IPS DF 4.7 (cell line): ENCODE results near the gene RDM1.
"Not testable (repeated sequence)": the region's sequence is repeated elsewhere in the genome, so short reads cannot be mapped to it uniquely, and the experiment has no call there.

Experiments
- DNase-seq: peaks from one replicate; pipeline ENCODE4 v3.0.0-alpha.2; 2013; ENCODE audit warnings: low spot score; ENCODE audit errors: extremely low read depth

Gene RDM1, protein sequence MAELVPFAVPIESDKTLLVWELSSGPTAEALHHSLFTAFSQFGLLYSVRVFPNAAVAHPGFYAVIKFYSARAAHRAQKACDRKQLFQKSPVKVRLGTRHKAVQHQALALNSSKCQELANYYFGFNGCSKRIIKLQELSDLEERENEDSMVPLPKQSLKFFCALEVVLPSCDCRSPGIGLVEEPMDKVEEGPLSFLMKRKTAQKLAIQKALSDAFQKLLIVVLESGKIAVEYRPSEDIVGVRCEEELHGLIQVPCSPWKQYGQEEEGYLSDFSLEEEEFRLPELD

DNA sequence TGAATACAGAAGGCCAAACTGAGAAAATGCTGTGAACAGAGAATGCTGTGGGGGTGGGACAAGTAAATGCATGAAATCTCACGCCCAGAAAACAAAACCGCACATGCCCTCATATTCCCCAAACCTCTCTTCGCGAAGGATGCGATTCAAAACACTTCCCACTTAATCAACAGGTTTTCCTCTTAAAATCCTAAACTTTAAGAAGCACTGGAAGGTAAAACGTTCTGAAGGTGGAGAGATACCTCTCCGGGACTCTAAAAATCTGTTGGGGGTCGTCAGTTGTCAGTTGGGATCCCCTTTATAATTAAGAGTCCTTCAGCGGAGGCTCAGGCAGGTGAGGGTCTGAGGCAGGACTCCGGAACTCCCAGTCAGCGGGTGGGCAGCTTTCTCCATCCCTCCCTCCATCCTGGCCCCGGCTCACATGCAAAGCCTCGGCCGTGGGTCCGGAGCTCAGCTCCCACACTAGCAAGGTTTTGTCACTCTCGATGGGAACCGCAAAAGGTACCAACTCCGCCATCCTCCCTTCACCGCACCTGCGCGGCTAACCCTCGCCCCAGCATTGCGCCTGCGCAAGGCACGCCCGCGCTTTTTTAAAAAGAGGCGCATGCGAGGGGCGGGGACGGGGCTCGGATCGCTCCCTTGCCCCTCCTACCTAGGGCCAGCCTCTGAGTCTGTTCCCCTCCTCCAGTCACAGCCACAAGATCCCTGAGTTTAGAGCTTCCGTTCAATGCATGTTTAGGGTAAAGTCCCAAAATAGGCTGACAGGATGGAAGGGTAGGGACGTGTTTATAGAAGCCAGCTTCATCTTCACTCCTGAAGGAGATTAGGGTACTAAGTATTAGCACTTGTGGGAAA lies at the start of gene RDM1:
TSS of gene RDM1 (minus strand) at position 563 of the 855 bp plus-strand sequence. CDS start at position 517, 46 bp downstream.
- DNase-seq, result peak; percentile 69

DNA sequence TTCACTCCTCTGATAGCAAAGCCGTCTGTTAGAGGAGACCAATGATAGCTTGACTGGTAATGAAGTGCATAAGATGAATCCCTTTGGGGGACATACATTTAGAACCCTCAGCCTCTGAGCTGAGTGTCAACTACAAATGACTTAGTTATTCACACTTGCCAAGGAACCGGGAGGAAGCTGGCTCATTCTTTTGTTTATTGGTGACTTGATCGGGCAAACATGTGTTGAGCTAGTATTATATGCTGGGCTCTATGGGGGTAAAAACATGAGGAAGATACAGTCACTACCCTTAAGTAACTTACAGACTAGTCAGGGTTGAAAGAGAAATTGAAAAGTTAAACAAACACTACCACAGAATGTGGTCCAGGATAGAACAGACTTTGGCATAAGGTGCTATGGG lies 47.8 kb upstream of the RDM1 start:
- DNase-seq, result no peak

DNA sequence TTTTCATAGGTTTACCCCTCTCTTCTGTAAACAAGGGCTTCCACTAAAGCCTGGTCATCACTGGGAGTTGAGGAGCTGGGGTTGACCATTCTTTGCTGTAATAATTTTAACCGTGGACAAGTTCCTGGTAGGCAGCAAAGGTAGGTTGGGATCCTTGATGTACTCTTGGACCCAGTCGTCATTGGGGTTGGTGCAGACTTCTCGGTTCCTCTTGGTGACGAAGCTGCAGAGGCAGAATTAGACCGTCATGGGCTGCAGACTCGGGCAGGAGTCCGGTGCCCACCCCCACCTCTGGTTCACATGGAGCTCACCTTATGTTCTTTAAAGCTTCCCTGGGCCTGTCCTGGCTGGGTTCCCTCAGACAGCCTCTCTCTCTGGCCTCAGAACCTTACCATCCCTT lies 46.9 kb upstream of the RDM1 start:
- no peak for DNase-seq

DNA sequence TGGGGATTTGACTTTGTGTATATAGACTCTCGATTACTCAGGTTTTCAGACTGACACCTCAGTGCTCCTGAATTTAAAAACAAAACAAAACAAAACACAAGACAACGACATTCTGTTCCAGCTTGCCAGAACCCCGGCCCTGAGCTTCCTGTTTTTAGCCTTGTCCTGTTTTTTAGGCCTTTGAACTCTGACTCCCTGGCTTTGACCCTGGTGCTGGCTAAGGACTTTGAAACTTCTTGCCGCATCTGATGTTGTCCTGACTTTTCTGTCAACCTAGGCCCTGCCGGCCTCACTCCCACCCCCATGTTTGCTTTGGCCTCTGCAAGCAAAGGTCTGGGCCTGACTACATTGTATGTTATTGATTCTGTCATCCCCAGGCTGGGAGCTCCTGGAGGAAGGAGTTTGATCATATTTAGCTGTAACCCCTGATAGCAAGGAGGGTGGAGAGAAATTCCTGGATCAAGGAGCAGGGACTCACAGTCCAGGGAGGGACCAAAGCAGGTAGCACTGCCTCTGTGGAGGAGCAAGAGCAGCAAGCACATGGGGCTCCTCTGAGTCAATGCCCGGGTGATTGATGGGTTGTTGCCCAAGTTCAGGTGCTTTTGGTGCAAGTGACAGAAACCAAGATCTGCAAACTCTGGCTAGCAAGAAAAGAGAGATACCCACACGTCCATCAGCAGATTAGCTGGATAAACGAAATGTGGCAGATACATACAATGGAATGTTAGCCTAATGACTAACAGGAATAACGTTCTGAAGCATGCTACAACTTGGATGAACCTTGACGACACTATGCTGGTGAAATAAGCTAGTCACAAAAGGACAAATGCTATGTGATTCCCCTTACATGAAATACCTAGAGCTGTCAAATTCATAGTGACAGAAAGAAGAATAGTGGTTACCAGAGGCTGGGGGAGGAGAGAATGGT lies 43.0 kb upstream of the RDM1 start:
- DNase-seq, result no peak

DNA sequence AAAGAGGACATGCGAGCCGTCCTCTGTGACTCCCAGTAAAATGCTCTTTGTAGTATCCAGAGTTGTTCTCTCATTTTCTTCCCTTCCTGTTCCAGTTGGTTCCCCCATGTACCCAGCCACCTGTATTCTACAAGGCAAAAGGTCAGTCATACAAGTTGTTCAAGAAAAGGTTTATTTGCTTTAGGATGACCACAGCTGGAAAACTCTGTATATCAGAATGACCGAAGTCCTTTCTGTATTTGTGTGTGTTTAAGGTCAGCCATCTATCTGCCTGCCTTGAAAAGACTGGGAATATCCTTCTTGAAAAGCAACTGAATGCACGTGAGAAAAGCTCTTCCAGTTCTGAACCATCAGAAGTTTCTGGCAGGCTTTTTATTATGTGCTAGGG lies 42.4 kb upstream of the RDM1 start:
- no peak for DNase-seq

DNA sequence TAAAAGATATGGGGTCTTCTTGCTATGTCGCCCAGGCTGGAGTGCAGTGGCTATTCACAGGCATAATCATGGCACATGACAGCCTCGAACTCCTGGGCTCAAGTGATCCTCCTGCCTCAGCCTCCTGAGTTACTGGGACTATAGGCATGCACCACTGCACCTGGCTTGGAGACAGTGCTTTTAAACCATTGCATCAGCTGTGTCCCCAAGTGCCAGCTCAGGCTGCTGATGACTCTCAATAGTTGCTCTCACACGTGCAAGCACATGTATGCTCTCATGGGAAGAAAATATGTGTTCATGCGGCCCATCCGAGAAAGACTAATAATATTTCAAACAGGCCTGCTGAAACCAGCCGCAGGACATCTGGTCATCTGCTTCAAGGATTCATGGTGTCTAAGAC lies 42.0 kb upstream of the RDM1 start:
- DNase-seq, result no peak

DNA sequence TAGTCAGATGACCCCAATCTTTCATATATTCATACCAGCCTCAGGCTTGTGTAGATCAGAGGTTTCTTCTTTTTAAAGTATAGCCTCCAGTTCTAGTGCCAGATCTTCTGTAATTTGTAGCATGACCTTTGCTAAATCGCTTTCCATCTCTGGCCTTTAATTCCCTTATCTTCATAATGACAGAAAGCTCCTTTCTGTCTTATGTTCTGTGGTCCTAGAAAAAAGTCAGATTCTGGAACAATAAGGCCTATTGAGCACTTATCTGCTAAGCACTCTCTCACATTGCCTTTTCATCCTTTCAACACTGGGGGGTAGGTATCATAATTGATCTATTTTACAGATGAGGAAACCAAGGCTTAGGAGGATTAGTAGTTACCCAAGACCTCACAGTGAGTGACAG lies 41.5 kb upstream of the RDM1 start:
- DNase-seq, result no peak

DNA sequence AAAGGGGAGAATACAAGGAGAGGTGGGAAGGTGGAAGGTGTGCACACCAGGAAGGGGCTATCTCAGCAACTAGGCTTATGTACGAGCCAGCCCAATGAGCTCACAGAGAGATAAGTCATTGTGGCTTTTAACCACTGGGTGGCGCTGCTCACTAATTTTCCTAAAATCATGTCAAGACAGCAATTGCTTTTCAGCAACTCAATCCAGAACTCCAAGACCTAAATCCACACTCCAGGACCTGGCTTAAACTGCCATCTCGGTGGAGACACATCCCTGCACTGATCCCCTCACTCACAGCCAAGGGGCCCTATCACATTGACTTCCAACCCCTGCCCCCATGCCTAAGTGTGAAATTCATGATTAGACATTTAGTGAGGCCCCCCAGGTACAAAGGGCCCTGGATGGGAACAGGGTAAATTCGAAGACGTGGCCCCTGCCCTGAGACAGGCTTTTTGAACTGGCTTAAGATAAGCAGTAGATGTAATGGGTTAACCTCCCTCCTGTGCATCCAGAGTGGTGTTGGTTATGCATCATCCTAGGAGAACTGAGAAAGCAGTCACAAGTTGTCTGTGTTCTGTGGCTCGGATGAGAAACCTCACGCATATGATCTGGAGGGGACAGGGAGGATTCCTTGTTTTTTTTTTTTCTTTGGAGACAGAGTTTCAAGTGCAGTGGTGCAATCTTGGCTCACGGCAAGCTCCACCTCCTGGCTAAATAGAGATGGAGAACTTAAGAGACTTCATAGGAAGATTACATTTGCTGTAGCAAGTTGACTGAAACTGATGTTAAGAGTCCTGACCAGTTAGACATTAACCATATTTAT lies 39.2 kb upstream of the RDM1 start:
- peak; percentile 56 for DNase-seq

DNA sequence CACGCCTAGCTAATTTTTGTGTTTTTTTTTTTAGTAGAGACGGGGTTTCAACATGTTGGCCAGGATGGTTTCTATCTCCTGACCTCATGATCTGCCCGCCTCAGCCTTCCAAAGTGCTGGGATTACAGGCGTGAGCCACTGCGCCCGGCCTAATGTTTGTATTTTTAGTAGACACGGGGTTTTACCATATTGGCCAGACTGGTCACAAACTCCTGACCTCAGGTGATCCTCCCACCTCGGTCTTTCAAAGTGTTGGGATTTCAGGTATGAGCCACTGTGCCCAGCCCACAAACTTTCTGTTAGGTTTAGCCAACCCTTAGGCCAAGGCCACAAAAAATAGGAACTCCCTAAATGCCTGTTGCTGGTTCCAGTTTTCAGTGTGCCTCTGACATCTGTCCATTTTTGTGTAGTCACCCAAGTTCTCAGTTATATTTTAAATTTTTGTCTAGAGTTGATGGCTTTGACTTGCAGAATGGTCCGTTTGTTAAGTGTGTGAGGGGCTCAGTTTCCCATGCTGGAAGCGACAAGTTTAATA lies 38.0 kb upstream of the RDM1 start:
- no peak for DNase-seq

DNA sequence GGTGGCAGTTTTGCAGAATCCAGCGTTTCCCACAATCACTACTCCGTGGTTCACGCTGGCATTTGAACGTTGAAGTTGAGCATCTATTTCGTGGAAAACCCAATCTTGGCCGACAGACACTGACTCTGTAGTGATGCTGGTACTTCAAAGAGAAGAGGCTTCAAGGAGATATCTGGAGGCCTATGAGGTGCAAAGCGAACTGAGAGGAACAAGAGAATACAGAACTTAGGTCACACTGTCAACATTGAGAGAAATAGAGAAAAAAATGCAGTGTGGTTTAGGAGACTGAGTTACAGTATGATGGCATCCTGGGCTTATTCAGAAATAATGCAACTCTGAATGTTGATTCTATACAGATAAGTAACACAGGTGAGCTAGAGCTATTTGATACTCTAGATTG lies 34.7 kb upstream of the RDM1 start:
- no peak for DNase-seq

DNA sequence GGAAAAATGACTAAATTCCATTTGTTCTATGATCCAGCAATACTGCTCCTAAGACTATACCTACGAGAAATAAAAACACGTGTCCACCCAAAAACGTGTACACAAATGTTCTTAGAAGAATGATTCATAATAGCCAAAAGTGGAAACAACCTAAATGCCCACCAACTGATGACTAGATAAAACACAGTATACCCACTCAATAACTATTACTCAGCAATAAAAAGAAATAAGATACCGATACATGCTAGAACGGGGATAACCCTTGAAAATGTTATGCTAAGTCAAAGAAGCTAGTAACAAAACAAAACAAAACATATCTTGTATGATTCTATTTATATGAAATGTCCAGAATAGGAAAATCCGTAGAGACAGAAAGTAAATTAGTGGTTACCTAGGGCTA lies 33.1 kb upstream of the RDM1 start:
- no peak for DNase-seq

DNA sequence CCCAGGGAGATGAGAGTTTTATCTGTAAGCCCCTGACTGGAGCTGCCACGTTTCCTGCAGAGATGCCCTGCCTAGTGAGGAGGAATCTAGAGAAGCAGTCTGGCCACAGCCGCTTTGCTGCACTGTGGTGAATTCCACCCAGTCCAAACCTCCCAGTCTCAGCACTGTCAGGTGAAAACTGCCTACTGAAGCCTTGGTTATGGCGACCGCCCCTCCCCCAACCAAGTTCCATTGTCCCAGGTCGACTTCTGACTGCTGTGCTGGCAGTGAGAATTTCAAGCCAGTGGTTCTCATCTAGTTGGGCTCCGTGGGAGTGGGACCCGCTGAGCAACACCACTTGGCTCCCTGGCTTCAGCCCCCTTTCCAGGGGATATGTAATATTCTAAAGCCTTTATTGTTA lies 23.1 kb upstream of the RDM1 start:
- no peak for DNase-seq

DNA sequence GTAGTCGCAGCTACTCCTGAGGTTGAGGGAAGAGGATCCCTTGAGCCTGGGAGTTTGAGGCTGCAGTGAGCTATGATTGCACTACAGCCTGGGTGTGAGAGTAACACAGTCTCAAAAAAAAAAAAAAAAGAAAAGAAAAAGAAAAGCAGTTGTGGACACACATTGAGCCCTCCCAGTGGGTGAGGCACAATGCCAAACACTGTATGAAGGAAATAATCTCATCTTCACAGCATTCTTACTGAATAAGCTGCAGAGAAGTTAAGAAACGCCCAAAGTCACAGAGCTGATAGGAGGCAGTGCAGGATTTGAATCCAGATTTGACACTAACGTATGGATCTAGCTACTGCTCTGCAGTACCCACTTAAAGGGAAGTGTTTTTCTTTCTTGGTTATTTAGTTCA lies 18.8 kb upstream of the RDM1 start:
- DNase-seq, result no peak

DNA sequence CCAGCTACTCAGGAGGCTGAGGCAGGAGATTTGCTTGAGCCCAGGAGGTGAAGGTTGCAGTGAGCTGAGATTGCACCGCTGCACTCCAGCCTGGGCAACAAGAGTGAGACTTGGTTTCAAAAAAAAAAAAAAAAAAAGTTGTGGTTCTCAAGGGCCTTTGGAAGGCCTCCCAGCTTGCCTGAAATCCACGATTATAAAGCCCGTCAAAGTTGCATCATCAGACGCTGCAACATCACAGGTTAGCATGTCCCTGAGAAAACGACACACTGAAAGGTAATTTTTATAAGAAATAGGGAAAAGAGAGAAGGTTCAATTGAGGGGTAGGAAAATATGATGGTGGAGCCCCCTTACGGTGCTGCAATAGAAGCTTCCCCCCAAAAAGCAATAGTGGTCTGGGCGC lies 17.5 kb upstream of the RDM1 start:
- DNase-seq, result no peak

DNA sequence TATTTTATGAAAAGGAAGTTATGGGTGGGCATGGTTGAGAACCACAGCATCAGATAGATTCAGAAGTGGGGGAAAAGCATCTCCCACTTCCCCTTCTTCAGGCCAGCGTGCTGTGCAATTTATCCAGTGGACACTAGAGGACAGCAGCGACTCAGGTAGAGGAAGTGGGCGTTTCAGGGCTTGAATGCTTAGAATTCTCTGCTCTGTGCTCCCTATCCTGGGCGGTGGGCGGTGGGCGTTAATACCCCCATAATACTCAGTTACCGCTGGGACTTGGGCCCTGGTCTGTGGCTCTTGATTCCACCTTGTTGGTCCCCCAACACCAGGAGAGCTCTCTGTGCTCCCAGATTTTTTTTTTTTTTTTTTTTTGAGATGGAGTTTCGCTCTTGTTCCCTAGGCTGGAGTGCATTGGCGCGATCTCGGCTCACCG lies 16.6 kb upstream of the RDM1 start:
- DNase-seq, result peak; percentile 44

DNA sequence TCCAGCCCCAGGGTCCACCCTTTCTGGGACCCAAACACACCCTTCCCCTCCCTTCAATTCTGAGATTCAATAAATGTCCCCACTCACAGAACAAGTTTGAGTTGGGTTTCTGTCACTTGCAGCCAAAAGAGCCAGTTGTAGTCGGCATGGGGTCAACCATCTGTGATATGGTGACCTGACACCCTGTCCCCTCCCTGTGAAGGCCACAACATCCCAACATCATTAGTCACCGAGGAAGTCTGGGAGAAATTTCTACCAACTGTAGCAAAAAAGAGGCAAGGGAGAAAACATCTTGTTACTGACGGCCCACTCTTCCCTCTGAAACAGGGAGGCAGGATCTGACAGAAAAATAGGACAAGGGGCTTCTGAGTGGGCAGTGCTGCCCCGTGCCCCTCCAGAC lies 13.6 kb upstream of the RDM1 start:
- no peak for DNase-seq

DNA sequence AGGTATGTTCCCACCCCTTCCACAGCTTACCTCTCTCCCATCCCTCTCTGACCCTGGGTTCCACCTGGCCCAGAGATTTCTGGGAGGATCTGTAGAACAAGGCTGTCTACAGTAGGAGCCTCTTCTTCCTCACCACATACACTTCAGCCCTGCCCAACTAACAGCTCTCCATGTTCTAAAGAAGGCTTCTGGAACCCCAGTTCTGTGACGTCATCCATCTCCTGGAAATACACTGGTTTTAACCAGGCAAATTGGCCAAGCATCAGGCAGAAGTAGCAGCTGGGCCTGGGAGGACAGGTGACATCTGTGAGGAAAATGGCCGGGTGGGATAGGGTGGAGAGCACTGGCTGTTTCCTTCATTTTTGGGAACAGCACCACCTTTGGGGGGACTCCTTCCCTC lies 13.0 kb upstream of the RDM1 start, which contains the start of gene LYZL6:
TSS of gene LYZL6 (minus strand) at position 177 of the 400 bp plus-strand sequence. CDS start 4,357 bp downstream, outside the sequence.
- no peak for DNase-seq

DNA sequence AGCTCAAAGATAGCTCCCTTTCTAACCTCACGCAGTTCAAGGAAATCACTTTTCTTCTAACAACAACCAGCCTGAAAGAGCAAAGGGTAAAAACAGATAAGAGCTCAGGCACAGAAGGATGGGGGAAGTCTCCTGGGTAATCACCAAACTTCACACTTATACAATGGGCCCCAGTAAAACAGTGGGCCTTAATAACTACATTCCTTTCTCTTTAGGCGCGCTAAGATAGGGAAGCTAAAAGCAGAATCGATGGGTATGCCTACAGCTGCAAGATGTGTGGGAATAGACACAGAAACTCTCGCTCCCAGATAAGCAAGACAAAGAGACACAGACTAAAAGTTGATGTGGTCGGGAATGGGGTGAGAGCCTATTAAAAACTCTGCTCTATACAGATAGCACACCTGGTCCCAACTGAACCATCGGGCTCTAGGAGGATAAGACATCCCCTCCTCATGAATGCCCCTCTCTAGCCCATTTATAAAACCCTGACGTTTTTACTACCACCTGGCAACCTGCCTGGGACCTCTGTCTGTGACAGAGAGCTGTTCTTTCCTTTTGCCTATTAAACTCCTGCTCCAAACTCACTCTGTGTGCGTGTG lies 12.1 kb upstream of the RDM1 start:
- no peak for DNase-seq

DNA sequence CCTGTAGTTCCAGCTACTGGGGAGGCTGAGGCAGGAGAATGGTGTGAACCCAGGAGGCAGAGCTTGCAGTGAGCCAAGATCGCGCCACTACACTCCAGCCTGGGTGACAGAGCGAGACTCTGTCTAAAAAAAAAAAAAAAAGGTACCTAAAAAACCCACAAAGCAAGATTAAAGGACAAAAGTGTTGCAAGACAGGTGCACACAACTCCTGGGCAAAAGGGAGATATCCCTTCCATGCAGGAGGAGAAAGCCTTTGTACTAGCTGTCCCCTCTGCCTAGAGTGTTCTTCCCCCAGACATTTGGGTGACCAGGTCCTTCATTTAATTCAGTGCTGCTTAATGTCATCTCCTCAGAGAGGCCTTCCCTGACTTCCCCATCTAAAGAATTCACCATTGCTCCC lies 7.9 kb upstream of the RDM1 start:
- DNase-seq, result not testable (repeated sequence)

DNA sequence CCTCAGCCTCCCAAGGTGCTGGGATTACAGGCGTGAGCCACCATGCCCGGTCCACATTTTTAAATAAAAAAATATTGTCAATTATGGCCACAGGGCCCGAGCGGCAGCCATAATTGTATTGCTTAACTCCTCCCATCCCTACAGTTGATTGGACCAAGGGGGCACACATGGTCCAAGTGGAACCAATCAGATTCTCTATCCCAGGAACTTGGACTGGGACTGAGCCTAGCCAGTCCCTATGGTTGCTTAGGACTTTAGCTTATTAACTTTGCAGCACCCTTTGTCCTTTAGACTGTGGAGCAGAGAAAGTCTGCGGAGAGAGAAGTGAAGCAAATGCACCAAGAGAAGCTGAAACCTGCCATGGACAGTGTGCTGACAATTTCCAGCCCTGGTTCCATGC lies 5.5 kb upstream of the RDM1 start:
- no peak for DNase-seq
